ENCODE measurements around the gene DBI.

Gene DBI

DNA sequence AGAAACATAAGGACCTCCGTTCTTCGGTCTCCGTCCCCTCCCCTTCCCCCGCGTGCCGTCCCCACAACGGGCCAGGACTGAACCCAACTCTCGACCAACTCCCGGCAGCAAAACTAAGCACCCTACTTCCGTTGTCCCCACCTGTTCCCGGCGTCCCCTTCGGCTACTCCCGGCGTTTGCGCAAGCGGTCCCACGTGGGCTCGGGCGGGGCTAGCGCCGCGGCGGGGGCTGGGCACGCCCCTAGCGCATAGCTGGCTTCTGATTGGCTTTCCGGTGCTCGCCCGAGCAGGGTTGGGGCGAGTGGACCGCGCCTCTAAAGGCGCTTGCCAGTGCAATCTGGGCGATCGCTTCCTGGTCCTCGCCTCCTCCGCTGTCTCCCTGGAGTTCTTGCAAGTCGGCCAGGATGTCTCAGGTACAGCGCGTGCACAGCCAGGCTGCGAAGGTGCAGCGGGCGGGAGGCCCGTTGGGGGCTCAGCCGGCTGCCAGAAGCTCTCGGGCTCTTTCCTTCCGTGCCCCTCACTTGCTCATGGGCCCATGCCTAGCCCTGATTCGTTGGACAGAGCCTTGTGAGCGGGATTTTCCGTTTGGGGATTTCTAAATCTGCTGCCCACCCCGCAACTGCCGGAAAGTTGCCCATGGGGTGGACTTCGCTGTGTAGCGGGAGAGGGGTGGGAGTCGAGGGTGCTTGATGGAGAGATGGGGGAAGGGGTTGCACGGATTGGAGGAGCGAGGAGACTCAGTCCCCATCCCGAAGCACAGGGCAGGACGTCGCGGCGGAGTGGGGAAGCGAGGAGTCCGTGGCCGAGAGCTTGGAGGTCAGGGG lies at the start of gene DBI, which contains the start of gene C2orf76:
Gene DBI, plus strand, starts transcription at position 329 of the 823 bp plus-strand sequence. Its CDS starts 75 bp downstream, at position 404.
Gene C2orf76, minus strand, starts transcription at position 186 of the 823 bp plus-strand sequence. CDS start 26,875 bp downstream, outside the sequence.
- peak; percentile 72 to 84 for DNase-seq (ENCODE audit: extremely low read depth in 1 of 2, low read depth in 1 of 2)

DNA sequence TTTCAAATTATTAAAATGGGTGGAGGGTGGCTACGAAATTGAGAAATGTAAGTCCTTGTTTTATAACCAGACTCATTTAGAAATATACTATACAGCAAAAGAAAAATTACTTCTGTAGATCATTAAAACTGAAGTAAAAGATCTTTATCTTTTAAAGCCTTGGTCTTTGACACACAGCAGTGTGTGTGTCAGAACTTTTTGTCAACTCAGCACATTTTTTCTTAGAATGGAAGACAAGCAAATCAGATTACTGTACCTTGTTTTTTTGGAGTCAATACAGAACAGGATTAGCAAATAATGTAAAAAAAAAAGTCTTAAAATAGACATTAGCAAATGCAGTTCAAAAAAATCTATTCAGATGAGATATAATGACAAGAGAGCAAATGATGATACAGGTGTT lies 49.2 kb upstream of the DBI start:
- no peak for DNase-seq (ENCODE audit: extremely low read depth in 1 of 2, low read depth in 1 of 2)

DNA sequence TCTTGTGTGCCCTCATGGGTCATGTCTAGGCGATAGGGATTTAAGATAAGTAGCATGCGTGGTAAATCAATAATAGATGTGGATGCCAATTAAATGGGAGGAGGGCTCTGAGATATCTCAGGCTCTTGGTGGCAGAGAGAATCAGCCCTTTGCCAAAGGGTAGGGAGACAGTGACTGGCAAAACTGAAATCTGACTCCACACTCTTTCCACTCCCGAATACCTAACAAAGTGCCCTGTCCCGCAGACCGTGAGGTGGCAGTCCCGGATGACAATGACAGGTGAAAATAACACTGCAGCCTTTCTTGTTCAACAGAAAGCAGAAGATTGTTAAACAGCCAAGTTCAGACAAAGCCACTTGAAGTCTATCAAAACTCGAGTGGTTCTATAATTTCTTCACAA lies 47.2 kb upstream of the DBI start:
- no peak for DNase-seq (ENCODE audit: extremely low read depth in 1 of 2, low read depth in 1 of 2)

DNA sequence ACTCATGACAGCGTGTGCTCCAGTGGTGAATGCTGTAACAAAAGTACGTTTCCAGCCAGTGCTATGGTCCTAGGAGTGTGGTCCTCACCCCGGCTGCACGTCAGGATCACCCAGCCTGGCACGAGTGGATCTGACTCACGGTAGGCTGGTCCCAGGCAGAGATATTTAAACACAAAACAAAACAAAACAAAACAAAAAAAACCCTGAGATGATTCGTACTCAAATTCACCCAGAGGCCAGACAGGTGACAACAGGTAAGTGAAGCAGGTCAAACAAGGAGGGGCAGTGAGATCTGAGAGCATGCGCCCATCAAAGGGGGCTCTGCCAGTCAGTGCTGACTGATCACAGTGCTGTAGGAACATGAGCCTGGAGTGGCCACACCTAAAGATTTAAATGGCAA lies 43.3 kb upstream of the DBI start:
- no peak for DNase-seq (ENCODE audit: extremely low read depth in 1 of 2, low read depth in 1 of 2)

DNA sequence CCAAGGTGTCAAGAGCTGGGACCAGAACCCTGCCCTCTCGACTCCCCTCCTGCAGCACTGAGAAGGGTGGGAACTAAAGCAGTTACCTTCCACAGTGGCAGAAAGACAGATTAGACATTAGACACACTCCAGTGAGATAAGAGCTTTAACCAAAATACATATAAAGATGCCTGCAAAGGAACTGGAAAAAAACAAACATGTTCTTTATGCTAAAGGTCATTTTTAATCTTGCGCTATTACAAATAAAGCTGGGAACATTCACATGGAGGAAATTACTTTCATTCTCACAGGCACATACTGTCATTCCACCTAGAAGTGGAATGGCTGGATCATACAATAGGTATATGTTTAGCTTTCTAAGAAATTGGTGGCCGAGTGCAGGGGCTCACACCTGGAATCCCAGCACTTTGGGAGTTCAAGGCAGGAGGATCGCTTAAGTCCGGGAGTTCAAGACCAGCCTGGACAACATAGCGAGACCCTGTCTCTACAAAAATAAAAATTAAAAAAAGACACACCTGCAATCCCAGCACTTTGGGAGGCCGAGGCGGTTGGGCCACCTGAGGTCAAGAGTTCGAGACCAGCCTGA lies 42.0 kb upstream of the DBI start:
- no peak for DNase-seq (ENCODE audit: extremely low read depth in 1 of 2, low read depth in 1 of 2)

DNA sequence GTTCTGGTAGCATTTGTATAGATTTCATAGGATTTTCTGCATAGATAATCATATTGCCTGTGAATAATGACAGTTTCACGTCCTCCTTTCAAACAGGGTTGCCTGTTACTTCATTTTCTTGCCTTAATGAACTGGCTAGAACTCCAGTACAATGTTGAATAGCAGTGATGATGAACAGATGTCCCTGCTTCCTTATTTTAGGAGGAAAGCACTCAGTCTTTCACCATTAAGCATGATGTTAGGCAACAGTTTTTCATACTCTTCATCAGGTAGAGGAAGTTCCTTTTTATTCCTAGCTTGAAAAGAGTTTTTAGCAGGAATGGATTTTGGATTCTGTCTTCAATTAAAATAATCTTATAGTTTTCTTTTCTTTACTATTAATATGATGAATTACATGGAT lies 39.8 kb upstream of the DBI start:
- DNase-seq (ENCODE audit: extremely low read depth in 1 of 2, low read depth in 1 of 2) = no peak

DNA sequence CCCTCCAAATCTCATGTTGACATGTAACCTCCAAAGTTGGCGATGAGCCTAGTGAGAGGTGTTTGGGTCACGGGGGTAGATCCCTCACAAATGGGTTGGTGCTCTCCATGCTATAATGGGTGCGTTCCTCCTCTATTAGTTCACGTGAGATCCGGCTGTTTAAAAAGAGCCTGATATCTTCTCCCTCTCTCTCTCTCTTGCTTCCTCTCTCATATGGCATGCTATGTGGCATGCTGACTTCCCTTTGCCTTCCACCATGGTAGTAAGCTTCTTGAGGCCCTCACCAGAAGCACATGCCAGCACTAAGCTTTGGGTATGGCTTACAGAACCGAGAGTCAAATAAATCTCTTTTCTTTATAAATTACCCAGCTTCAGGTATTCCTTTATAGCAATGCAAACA lies 39.3 kb upstream of the DBI start:
- DNase-seq (ENCODE audit: extremely low read depth in 1 of 2, low read depth in 1 of 2) = no peak

DNA sequence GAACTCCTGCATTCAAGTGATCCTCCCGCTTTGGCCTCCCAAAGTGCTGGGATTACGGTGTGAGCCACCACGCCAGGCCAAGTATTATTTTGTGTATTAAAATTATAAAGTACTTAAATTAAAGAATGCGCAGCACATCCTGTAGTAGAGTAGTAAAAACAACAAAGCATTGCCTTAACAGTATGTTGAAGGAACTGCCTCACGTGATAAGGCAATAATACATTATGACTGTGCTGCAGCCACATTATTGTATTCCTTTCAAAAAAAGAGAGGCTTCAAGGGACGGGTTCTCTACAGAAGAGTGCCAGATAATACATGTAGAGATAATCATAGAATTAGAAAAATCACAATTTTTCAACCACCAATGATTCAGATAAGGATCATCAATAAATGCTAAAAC lies 33.8 kb upstream of the DBI start:
- DNase-seq (ENCODE audit: extremely low read depth in 1 of 2, low read depth in 1 of 2) = no peak

DNA sequence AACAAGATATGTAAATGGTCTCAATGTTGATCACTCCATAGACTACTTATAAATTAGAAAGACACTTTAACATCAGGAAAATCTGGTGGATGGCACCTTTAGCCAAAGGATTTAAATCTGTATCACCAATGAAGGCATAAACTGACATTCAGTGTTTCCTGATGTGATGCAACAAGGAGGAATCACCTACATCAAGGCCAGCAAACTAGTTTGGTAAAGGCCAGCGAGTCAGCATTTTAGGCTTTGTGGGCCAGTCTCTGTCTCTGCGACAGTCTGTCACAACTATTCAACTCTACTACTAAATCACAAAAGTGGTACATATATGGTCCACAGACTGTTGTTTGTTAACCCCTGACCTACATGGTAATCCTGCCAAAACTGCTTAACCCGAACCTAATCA lies 33.4 kb upstream of the DBI start:
- no peak for DNase-seq (ENCODE audit: extremely low read depth in 1 of 2, low read depth in 1 of 2)

DNA sequence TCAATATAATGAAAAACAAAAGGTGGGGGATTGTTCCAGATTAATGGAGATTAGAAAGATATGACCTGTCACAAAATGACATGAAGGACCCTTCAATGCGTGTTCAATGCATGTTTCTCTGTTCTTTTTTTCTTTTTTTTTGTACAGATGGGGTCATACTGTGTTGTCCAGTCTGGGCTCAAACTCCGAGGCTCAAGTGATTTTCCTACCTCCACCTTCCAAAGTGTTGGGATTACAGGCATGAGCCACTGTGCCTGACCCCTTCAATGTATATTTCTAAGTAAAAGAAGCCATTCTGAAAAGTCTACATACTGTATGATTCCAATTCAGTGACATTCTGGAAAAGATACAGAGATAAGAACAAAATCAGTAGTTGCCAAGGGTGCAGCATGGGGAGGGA lies 32.9 kb upstream of the DBI start:
- no peak for DNase-seq (ENCODE audit: extremely low read depth in 1 of 2, low read depth in 1 of 2)

DNA sequence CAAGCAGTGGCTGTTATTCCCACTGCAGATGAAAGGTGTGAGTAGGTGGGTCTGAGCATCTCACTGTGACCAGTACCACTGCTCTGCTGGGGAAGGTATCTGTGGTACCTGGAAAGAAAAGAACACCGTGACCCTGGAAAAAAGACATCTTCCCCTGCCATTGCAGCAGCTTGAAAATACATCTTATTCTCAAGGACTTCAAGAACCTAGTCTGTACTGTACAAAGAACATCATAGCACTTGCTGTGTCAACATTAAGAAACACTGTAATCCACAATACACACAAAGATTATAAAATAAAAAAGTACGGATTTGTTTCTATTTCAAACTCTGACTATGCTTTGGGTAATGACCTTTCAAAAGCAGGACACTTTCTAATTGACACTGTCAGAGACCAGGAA lies 29.0 kb upstream of the DBI start:
- DNase-seq (ENCODE audit: extremely low read depth in 1 of 2, low read depth in 1 of 2) = no peak

DNA sequence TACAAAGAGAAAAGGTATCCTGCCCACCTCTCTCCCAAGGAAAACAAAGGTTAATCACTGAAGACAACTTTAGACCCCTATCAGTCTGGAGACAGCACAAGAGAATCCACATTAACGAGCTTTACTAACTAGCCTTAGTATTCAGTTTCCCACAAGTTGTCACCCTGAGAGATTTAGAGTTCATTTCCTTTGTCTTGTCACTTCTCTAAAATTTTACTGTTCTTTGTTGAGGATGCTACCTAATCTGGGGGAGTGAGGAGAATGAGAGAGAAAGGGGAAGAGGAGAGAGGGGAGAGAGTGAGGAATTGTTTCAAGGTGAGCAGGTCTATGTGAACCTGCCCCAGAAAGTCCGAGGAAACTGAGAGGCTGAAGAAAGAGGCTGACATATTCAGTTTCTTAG lies 28.5 kb upstream of the DBI start:
- DNase-seq (ENCODE audit: extremely low read depth in 1 of 2, low read depth in 1 of 2) = no peak

DNA sequence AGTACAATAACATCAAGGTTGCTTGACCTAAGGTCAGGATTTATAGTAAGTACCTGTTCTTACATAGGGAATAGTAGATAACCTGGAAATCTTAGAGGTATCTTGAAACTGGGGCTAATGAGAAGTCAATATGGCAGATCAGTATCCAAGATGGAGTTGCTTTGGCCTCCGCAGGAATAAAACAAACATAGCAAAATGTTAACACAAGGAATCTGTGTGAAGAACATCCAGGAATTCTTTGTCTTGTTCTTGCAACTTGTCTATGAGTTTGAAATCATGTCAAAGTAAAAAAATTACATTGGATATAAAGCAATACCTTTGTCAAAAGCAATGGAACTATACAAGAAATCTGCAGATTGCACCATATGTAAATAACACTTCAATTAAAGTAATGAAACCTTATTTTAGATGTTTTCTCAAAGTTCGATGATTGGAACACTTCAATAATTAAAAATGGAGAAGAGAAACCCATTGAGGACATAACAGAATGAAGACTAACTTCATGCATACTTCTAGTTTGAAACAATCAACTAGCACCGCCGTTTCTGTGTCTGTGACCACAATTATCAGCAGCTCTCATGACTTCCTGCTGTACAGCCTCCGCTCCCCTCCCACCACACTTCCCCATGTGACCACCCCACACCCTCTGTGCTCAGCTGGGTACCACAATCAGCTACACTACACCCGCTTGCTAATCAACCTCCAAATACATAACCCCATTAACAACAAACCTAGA lies 27.8 kb upstream of the DBI start:
- DNase-seq (ENCODE audit: extremely low read depth in 1 of 2, low read depth in 1 of 2) = peak; percentile 10 to 23

DNA sequence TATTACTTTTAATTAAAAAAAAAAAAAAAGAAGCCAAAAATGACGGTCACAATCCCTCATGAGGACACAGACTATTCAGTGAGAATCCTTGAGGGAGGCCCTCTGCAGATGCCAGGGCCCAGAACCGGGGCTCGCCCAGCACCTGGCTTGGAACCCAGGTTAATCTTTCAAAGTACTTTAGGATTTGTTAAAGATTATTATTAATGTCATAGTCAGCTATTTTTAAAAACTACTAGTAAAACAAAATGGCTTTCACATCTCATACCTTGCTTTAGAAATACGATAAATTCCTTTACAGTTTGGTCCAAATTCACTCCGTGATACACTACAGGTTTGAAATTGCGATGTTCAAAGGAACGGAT lies 27.2 kb upstream of the DBI start:
- no peak for DNase-seq (ENCODE audit: extremely low read depth in 1 of 2, low read depth in 1 of 2)

DNA sequence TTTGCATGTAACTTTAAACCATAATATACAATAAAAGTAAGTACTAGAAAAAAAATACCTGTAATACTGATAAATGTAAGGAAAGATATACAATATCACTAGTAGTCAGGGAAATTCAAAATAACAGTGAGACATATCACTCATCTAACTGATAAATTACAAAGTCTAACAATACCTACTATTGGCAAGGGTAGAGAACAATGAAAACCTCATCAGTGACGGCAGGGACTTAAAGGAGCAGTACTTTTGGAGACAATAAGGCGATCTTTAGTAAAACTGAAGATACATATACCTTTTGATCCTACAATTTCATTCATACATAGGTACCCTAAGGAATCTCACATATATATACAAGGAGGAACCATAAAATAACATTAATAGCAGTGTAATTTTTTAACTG lies 25.1 kb upstream of the DBI start:
- no peak for DNase-seq (ENCODE audit: extremely low read depth in 1 of 2, low read depth in 1 of 2)

DNA sequence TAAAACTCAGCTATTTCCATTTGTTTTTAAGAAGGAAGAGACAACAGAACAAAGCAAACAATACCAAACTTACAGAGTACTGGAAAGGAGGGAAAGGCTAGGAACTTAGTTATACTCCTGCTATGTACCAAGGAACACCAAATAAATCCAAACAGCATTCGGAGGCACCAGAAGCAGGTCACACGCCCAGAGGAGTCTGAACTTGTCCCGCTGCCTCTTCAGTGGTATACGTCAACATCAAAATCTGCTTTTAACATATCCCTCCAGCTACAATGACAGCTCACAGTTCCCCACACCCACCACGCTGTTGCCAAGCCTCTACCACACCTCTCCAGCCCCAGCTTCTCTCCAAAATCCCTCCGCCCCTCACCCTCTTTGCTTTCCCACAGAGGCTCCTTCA lies 17.5 kb upstream of the DBI start:
- no peak for DNase-seq (ENCODE audit: extremely low read depth in 1 of 2, low read depth in 1 of 2)

DNA sequence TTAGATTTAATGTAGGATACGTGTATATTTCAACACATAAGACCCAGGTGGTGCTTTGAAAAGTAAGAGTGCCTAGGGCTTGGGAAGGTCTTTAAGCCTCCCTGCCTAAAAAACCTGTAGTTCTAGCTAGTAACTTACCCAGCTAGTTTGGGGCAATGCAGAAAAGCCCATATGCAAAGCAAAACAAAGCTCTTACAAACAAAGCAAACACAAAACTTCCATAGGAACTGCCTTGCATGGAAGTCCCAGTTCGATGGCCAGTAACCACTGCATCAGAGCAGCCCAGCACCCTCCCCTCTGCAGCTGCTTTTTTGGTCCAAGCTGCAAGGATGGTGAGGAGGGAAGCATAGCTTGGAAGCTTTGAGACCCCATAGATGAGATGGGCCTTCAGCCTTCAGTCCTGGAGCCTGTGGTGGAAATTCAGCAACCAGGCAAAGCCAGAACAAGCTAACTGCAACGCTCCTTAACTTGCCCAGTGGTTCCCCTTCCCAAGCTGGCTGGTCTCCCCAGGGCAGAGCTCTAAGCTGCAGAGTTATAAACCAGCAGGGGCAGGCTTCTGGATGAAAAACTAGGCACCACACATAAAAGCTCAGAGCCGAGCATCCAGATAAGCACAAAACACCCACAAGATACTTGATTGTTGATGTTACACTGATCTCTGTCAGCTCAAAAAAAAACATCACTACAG lies 16.3 kb upstream of the DBI start:
- no peak for DNase-seq (ENCODE audit: extremely low read depth in 1 of 2, low read depth in 1 of 2)

DNA sequence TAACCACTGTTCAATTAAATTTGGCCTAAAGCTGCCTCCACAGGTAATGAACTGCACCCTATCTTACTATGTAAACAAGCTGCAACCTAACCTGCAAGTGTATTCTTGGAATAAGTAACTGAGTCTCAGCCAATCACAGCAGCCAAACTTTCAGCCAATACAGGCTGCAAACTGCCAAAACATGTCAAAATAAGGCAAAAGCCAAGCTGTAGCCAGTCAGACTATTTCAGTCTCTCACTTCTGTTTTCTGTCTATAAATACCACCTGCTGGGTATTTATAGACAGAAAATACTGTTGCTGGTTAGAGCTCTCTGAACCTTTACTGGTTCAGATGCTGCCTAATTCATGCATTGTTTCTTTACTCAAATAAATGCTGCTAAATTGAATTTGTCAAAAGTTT lies 14.4 kb upstream of the DBI start:
- no peak for DNase-seq (ENCODE audit: extremely low read depth in 1 of 2, low read depth in 1 of 2)

DNA sequence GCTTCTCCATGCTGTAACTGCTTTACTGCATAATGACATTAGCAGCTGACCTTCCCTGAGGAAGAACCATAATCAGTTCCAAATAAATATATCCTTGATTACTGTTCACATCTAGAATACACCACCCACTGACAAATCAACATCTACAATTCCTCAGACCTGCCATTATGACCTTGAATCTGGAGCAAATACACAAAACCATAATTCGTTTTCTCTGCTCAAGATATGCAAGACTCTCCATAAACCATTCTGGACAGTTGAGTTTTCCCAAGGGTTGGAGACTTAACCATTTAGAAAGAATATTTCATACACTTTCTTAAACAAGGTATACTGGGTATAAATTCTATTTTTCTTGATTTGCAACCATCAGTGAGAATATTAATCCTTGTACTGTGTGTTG lies 11.9 kb upstream of the DBI start:
- no peak for DNase-seq (ENCODE audit: extremely low read depth in 1 of 2, low read depth in 1 of 2)

DNA sequence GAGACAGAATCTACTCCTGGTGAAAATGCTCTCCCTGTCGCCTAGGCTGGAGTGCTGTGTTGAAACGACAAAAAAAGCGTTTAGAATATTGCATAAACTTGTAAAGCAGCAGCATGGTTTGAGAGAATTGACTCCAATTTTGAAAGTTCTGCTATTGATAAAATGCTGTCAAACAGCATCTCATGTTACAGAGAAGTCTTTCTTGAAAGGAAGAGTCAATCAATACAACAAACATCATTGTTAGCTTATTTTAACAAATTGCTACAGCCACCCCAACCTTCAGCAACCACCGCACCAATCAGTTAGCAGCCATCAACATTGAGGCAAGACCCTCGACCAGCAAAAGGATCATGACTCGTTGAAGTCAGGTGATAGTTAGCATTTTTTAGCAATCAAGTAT lies 7.0 kb upstream of the DBI start:
- DNase-seq (ENCODE audit: extremely low read depth in 1 of 2, low read depth in 1 of 2) = no peak

DNA sequence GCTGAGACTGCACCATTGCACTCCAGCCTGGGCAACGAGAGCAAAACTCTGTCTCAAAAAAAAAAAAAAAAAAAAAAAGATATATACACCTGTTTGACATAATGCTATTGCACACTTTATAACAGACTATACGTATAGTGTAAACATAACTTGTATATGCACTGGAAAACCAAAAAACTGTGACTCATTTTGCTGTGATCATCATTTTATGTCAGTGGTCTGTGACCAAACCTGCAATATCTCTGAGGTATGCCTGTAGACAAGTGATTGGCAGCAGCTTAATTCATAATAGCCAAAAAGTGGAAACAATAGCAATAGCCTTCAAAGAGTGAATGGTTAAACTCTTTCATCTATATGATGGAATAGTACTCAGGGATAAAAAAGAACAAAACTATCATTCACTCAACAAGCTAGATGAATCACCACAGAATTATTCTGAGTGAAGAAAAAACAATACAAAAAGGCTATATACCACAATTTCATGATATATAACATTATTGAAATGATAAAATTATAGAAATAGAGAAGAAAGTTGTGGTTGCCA lies 6.3 kb upstream of the DBI start:
- DNase-seq (ENCODE audit: extremely low read depth in 1 of 2, low read depth in 1 of 2) = no peak

Data from activated CD8-positive, alpha-beta memory T cell treated with anti-CD3 and anti-CD28 coated beads for 1 hour (primary cell).